Left cardiac atrium (tissue), 4 donors: ENCODE data around the gene LRRC31. TPM values are rescaled to one million over a fixed set of nuclear protein-coding genes. Genes with fewer than 3 reads are reported as not detected.

Experiments used
- ATAC-seq, 2 donors: fragments of 200-7000 bp; cut with Tn5 transposase; one replicate each; pipeline ENCODE4 v1.9.1; 2020; ENCODE audit warnings: mild to moderate bottlenecking in 2 of 2, moderate library complexity in 2 of 2
- DNase-seq: peaks from one replicate; pipeline ENCODE4 v3.0.0-alpha.2; 2020
- intact Hi-C, 2 donors: fragments of 100-400 bp; cut with DNase I; formaldehyde crosslinking; loops; one replicate each; pipeline versions ENCODE4 v1.14.1 to v1.15.1; 2022 to 2023
- total RNA-seq, 2 donors: library from RNA; stranded (reverse); fragmentation: NEBNext Ultra II Directional; extraction: Animal tissue kit (Norgen Biotek cat#: 25700); gene quantifications; one replicate each; pipeline ENCODE4 v1.2.1, GENCODE V29; 2021
- donor health status: DM: no; HTN: yes; CAD: no.
- donor health status: DM: no; HTN: yes; CAD: no; lungs with severe emphysema.
- donor health status: DM: yes; HTN: yes; CAD: no.
- donor health status: Dilated cardiomyopathy.

LRRC31 gene
- total RNA-seq, 2 donors from 2014 or later, result not detected

DNA sequence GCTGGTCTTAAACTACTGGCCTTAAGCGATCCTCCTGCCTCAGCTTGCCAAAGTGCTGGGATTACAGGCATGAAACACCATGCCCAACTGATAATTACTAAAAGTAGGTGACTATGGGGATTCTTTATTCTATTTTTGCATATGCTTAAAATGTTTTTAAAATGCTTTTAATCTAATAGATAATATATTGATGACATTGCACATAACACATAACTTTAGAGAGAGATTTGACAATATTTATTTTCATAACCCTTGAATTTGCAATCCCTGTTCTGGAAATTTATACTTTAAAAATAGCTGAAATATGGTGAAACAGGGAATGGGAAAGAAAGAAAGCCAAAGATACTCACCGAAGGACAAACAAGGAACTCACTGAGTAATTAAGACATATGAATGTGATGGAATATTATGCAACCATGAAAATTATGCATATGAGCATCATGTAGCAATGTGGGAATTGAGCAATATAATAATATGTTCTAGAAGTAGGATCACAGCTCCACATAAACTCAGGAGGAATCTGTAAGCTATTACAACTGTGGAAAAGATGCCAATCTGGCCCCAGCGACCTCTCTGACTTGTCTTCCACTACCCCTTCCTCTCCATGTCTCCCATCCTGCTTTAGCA lies 2.0 kb downstream of the LRRC31 start:
- intact Hi-C loops, result no loop called here
- no peak for ATAC-seq

DNA sequence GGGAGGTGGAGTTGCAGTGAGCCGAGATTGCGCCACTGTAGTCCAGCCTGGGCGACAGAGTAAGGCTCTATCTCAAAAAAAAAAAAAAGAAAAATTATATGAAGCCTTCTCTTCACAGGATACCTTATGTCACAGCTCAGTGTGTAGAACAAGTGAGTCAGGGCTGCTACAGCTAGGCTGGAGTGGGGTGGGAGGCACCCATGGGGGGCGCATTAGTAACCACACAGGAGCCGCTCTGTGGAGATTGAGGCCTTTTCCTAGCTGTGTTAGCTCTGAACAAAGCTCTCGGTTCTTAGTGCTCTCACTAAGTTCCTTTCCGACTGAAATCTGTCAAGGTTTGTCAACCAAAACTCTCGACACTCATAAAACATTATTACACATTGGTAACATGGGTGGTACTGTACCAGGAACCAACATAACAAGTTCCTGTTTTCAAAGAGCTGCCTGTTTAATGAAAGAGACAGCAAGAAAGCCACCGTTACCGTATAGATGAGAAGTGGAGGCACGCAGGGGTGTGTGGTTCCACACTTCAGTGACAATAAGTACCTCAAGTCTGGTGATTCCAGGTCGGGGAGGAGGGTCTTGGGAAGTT lies 4.5 kb downstream of the LRRC31 start:
- DNase-seq (no peak), ATAC-seq (no peak)
- intact Hi-C loops, result loop anchor here in 1 of 2 donors (2.0 kb wide), 1 partner anchor 102 kb away; the partner anchor contains the start of gene SEC62

More for the DNA sequence above, 2.0 kb downstream of the LRRC31 start:
- no peak for DNase-seq

DNA sequence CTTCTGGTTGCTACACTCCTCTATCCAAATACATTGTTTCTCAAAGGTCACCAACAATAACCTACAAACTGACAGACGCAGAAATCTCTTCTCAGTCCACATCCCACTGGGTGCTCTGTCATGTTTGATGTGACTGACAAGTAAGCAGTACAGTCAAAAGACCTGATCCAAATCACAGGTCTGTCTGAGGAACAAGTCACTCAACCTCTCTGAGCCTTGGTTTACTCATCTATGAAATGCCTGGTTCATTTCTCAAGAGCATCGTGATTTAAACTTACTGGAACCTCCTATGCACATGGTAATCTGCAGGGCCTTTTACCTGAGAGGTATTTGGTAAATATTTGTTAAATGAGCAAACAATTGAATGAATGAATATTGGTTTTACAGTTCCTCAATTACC lies 5.5 kb downstream of the LRRC31 start:
- intact Hi-C loops, result loop anchor here in 1 of 2 donors (2.0 kb wide), 1 partner anchor 103 kb away; the partner anchor contains the start of gene SEC62
- DNase-seq (no peak), ATAC-seq (no peak)

DNA sequence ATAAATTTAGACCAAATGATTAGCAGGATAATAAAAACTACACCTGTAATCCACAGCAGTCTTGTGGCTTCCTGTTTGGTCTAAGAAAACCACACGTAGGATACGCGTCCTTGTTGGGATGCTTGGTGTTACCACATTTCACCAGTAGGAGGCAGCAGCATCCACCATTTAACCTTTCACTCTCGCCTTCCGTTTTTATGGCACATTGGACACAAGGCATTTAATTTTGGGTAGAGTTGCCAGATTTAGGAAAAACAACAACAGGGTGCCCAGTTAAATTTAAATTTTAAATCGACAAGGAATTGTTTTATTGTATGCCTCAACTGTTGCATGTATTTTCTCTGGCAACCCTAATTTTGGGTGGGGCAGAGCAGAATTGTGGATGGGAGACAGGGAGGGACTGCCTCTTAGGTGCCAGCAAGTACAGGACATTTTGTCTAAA lies 6.3 kb downstream of the LRRC31 start:
- ATAC-seq (peak; percentile 63 to 87), DNase-seq (peak; percentile 43)
- intact Hi-C loops, result no loop called here

DNA sequence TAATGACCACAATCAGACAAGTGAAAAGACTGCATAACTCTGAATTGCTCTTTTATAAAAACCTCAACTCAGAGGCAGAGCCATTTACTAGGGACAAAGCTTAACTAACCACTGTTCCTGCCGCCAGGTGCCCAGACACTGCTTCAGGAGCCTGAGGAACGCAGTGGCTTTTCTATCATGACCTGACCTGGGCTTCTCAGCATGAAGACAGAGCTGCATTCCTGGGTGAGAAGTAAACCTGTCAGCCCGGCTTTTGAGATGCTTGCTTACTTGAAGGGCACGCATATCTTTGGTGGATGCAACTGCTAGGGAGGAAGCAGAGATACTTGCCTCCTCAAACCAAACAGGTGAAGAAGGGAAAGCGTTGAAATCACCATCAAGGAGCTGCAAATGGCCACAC lies 7.9 kb downstream of the LRRC31 start:
- no peak for DNase-seq
- no peak for ATAC-seq
- intact Hi-C loops, result no loop called here

DNA sequence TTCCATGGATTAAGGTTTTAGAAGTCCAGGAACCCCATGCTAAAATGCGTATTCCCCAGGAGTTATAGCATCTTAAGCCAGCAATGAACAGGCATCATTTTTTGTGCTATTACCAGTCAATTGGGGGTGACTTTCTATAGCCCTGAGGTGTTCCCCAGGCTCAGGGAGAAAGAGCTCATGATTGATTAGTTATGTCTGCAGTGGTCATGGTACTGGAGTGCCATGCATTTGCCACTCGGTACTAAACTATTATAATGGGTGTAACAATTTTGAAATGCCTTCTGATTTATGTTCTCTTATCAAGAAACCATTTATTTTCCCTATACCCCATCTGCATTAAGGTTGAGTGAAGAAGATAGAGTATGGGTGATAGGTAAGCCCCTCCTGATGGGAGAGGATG lies 11.9 kb downstream of the LRRC31 start:
- DNase-seq, result no peak
- intact Hi-C loops, result no loop called here

DNA sequence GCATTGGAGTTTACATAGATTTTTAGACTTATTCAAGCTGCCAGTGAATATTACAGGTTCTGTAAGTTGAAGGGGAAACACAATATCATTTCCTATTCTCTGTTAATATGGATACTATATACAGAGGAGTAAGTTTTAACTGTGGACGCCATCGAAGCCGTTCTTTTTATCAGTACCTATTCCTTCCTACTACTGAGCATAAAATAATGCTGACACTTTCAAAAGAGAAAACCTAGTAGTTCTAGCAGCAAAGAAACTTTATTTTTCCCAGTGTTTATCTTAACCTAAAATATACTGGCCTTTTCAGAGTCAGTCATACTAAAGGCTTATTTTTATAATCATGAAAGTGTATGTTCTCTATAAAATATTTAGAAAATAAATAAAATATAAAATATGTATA lies 14.2 kb downstream of the LRRC31 start:
- DNase-seq (no peak), ATAC-seq (no peak)
- intact Hi-C loops, result no loop called here

More for the DNA sequence above, 11.9 kb downstream of the LRRC31 start:
- ATAC-seq, result no peak

DNA sequence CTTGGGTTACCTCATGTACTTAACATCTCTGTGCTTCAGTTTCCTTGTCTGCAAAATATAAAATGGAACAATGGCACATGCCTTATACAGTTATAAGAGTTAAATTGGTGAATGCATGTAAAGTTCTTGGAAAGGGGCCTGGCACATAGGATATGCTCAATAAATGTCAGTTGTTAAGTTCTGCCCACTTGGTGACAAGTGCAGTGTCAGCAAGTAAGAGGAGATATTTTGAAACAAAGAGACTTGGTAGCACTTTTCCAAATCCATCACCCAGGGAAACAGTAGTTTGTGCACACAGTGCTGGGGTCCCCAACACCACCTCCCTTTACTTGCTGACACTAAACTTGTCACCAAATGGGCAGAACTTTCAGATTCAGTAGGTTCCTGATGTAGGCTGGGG lies 19.1 kb downstream of the LRRC31 start:
- intact Hi-C loops, result no loop called here
- ATAC-seq (no peak), DNase-seq (no peak)

DNA sequence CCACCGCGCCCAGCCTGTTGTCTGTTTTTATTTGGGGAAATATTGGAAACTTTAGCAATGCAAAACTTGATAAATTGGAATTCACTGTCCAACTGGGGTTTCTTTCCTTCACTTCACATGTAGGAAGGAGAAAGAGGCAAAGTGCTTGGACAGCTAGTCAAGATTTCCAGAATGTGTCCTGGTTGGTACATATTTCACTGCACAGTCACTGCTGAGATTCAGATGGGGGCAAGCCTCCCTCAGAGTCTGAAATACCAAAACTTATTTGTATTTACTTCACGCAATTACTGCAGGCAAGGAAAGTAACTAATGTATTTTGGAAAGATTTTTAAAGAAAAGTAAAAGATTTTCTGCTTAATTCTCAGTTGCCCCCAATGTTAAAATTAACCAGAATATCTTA lies 21.0 kb downstream of the LRRC31 start:
- DNase-seq, result no peak
- no peak for ATAC-seq
- intact Hi-C loops, result no loop called here

DNA sequence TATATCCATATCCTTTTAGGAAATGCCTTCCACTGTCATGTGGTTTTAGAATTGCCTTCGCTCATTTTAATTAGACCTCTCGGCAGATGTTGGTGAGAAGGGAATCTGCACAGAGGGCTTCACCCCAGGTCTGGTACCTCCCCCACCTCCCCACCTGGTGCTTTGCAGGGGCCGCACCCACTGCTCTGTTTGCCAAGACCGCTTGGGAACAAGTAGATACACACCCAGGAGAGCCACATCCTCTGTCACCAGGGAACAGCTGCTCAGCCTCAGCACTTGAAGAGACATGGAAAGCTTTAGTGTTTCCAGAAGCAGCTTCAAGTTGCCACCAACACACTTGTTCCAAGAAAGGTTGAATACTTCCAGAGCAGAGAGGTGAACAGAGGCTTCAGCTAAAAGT lies 21.8 kb downstream of the LRRC31 start:
- ATAC-seq, result no peak
- intact Hi-C loops, result no loop called here
- no peak for DNase-seq

DNA sequence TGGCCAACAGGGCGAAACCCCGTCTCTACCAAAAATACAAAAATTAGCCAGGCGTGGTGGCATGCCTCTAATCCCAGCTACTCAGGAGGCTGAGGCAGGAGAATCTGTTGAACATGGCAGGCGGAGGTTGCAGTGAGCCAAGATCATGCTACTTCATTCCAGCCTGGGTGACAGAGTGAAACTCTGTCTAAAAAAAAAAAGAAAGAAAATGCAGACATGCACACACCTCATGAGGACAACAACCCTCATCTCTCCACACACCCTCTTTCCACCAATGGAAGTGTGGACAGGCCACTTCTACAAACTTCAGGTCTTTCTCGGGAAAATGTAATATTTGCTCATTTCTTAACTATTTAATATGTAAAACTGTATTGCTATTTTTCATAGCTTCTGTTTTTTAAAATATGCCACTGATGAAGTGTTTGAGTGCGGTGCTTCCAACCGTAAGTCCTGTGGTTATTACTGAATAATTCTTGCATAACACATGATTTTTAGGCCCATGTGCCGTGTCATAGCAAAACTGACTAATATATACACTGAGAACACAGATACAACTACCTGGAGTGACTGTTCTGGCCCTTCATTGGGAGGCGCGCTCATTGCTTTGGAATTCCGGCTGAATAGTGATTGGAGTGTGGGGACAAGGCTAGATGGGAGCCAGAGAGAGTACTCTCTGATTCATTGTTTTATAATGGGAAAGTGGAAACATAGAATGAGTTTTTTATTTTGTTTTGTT lies 23.1 kb downstream of the LRRC31 start:
- no peak for DNase-seq
- intact Hi-C loops, result no loop called here
- no peak for ATAC-seq

DNA sequence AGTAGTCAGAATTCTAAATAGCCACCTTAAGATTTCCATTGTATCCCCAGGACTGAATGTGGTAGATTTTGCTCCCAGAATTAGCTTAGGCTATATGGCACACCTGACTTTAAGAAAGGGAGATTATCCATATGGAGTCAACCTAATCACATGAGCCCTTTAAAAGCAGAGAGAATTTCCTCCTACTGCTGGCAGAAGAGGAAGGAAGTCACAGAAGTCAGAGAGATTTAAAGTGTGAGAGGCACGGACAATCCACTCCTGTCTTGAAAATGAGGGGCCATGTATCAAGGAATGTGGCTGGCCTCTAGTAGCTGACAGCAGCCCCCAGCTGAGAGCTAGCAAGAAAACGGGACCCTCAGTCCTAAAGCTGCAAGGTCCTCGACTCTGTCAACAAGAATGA lies 26.8 kb downstream of the LRRC31 start:
- DNase-seq (no peak), ATAC-seq (no peak)
- intact Hi-C loops, result no loop called here

DNA sequence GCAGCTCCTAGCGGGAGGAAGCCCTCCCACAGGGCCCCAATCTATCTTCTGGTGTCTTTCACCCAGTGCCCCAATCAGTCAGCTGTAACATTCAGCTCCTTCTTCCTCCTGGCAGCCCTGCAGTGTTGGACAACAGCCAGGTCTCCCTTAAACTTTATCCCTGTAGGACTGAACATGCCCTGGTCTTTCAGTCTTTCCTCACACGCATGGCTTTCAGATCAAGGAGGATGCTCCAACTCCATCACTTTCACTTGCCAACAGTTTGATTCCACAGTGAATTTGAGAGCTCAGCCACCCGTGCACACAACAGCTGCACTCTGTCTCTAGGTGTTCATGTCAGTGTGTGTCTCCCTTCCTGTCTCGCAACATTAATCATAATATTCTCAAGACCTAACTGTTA lies 28.6 kb downstream of the LRRC31 start:
- ATAC-seq (peak in 1 of 2 donors; percentile 71), DNase-seq (no peak)
- intact Hi-C loops, result no loop called here

DNA sequence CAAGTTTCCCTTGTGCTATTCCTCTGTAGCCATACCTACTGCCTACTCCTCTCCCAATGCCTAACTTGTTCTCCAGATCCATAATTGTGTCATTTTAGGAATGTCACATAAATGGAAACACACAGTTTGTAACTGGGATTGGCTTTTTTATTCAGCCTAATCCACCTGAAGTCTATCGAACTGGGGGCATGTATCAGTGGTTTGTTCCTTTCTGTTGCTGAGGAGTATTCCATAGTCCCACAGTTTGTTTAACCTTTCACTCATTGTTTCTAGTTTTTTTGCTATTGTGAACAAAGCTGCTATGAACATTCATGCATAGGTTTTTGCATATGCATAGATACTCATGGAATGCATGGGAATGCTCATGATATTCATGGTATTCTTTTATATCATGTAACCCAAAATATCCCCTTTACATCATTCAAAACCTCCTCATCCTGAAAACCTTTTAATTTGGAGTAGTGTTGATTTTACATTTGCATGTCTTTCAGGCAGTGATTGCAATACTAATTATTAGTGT lies 31.2 kb downstream of the LRRC31 start:
- ATAC-seq (no peak), DNase-seq (no peak)
- intact Hi-C loops, result no loop called here

DNA sequence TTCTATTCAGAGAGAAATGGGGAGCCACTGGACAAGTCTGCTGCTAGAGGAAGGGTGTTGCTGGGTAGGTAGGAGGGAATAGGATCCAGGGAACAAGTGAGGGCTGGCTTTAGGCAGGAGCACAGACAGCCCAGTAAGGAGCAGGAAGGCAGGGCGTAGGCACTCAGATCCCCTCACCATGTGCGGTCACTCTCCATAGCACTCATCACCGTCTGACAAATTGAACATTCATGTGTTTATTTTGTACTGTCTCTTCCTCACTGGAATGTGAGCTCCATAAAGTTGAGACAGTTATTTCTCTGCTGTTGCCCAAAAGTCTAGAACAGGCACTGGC lies 32.8 kb downstream of the LRRC31 start:
- DNase-seq, result no peak
- peak; percentile 34 to 83 for ATAC-seq
- intact Hi-C loops, result no loop called here

DNA sequence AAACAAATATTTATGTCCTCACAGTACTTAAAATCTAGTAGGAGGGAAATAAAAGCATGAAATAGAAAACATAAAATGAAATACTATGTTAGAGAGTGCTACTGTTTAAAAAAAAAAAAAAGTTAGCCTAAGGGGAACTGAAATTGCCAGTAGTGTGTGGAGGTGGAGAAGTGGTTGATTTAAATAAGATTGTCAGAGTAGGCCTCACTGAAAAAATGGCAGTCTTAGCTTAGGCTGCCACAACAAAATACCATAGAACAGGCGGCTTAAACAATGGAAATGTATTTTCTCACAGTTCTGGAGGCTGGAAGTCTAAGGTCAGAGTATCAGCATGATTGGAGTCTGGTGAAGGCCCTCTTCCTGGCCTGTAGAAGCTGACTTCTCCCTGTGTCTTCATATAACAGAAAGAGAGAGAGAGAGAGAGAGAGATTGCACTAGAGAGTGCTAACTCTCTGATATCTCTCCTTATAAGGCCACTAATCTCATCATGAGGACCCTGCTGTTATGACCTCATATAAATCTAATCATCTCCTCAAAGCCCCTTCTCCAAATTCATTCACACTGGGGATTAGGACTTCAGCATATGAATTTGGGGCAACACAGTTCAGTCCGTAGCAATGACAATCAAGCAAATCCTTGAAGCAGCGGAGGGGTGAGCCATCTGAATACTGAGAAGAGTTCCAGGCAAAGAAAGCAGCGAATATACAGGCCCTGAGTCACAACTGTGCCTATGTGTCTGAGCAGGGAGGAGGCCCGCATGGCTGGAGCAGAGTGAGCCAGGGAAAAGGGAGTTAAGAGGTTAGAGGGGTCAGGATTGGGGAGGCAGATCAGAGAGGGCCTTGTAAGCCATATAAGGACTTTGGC lies 33.4 kb downstream of the LRRC31 start:
- intact Hi-C loops, result no loop called here
- peak in 1 of 2 donors; percentile 65 for ATAC-seq
- no peak for DNase-seq

DNA sequence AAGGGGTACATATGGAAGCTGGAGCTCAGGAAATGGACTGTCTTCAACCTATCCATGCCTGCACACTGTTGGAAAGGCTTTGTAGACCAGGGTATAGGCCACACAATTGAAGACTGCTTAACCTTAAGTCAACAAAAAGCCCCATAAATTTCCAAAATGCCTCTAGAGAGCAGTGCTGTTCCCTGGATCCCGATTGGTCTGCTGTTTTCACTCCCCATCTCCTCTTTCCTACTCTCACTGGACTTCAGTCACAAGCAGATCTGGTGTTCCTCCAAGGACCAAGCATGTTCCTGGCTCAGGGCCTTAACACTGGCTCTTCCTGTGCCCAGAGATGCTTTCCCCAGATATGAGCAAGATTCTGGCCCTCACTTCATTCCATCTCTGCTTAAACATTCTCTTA lies 34.2 kb downstream of the LRRC31 start:
- DNase-seq (no peak), ATAC-seq (peak in 1 of 2 donors; percentile 57)
- intact Hi-C loops, result no loop called here

DNA sequence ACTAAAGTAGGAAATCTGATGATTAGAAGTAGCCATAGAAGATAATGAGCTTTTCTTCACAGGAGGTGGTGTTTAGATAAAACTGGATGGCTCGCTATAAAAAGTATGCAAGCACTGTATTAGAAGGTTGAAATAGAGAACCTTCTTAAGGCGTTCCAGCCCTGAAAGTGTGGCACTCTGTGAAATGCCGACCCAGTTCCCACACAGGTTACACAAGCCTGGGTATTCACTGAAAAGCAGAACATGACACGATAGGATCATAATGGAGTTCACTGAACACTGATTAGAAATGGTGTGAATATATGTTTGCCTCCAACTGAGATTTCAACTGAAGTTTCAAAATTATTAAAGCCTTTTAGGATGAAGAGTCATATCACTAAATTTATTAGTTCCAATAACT lies 42.0 kb downstream of the LRRC31 start:
- intact Hi-C loops, result no loop called here

DNA sequence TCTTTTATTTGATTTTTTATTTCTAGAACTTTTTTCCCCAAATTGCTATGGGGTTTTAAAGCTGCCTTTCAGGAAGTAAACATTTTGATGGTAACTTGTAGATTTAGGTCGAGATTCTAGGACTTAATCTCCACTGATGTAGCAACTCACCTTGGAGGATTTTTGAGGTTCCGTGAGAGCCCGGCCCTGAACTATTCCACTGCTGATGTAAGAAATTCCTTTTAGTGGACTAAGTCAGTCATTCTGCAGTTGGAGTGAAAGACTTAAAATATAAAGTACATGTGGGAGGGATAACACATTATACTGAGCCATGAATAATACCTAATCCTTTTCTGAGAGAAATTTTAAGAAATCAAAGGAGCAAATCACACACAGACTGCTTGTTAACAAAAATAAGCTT lies 44.4 kb downstream of the LRRC31 start:
- intact Hi-C loops, result no loop called here
- ATAC-seq (no peak), DNase-seq (no peak)

More for the DNA sequence above, 42.0 kb downstream of the LRRC31 start:
- ATAC-seq (no peak), DNase-seq (no peak)
